ENCODE measurements around the gene RPP14.

DNA sequence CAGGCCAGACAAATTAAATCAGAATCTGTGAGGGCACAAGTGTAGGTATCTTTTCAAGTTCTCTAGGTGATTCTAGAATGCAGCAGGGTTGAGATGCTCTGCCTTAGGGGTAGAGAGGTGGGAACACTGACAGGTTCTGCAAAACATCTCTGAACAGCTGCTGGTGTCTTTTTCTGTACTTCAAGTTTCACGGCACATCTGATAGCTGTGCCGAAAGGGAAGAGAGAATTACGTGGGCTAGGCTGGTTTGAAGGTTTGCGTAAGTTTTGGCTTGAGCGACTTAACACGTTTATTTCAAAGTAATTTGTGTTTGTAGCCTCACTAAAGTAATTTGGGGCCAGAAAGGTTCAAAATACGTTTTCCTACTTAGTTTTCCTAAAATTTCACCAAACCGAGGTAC, 49.1 kb downstream of the RPP14 start:
- TF ChIP-seq, protein P1, sequence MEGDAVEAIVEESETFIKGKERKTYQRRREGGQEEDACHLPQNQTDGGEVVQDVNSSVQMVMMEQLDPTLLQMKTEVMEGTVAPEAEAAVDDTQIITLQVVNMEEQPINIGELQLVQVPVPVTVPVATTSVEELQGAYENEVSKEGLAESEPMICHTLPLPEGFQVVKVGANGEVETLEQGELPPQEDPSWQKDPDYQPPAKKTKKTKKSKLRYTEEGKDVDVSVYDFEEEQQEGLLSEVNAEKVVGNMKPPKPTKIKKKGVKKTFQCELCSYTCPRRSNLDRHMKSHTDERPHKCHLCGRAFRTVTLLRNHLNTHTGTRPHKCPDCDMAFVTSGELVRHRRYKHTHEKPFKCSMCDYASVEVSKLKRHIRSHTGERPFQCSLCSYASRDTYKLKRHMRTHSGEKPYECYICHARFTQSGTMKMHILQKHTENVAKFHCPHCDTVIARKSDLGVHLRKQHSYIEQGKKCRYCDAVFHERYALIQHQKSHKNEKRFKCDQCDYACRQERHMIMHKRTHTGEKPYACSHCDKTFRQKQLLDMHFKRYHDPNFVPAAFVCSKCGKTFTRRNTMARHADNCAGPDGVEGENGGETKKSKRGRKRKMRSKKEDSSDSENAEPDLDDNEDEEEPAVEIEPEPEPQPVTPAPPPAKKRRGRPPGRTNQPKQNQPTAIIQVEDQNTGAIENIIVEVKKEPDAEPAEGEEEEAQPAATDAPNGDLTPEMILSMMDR (conservative IDR thresholded peaks at IDR 0.05 in 1 of 2, IDR thresholded peaks at IDR 0.05 in 1 of 2; ENCODE audit: low read depth in 1 of 2, low read length in 2 of 2), result no peak
- TF ChIP-seq EZH2 (IDR thresholded peaks at IDR 0.05; ENCODE audit: low read length, missing control alignments), result no peak

Measured in fibroblast of lung (primary cell).